HepG2 (cell line): ENCODE data around the gene ST6GALNAC6. TPM values are rescaled to one million over a fixed set of nuclear protein-coding genes. Genes with fewer than 3 reads are reported as not detected.

Experiments used
- KLF12 ChIP-seq: sonication (generic); formaldehyde crosslinking; IDR thresholded peaks from 2 replicates; pipeline ENCODE4 v1.4.0; 2020; ENCODE audit warnings: missing genetic modification reagents, borderline replicate concordance
- NRL ChIP-seq: sonication (generic); formaldehyde crosslinking; IDR thresholded peaks from 2 replicates; pipeline ENCODE4 v1.5.0; 2020; ENCODE audit warnings: missing genetic modification reagents, mild to moderate bottlenecking, moderate library complexity, borderline replicate concordance
- REPIN1 ChIP-seq: sonication (generic); formaldehyde crosslinking; IDR thresholded peaks from 2 replicates; pipeline ENCODE4 v1.8.0; 2022; ENCODE audit warnings: missing genetic modification reagents, low read depth, mild to moderate bottlenecking, borderline replicate concordance
- SALL1 ChIP-seq: sonication (generic); formaldehyde crosslinking; IDR thresholded peaks from 2 replicates; pipeline ENCODE4 v1.8.0; 2022; ENCODE audit warnings: mild to moderate bottlenecking, missing genetic modification reagents
- SAP130 ChIP-seq: IDR thresholded peaks from 2 replicates; pipeline ENCODE4 v1.6.1; 2016; ENCODE audit warnings: low read depth
- SIX1 ChIP-seq: sonication (generic); formaldehyde crosslinking; IDR thresholded peaks from 2 replicates; pipeline ENCODE4 v1.4.0; 2020; ENCODE audit warnings: missing genetic modification reagents, borderline replicate concordance
- TARDBP ChIP-seq: sonication (generic); formaldehyde crosslinking; IDR thresholded peaks from 2 replicates; pipeline ENCODE4 v1.8.0; 2022; ENCODE audit warnings: mild to moderate bottlenecking, missing genetic modification reagents
- ZFP36L1 ChIP-seq: sonication (generic); formaldehyde crosslinking; IDR thresholded peaks from 2 replicates; pipeline ENCODE4 v1.8.0; 2022; ENCODE audit warnings: mild to moderate bottlenecking, missing genetic modification reagents, moderate library complexity
- ZFP82 ChIP-seq: sonication (generic); formaldehyde crosslinking; IDR thresholded peaks from 2 replicates; pipeline ENCODE4 v1.5.1; 2020; ENCODE audit warnings: mild to moderate bottlenecking, missing genetic modification reagents, borderline replicate concordance
- ZNF143 ChIP-seq: sonication (generic); formaldehyde crosslinking; IDR thresholded peaks from 2 replicates; pipeline ENCODE4 v1.4.0; 2020; ENCODE audit warnings: missing genetic modification reagents
- ZNF563 ChIP-seq: sonication (generic); formaldehyde crosslinking; IDR thresholded peaks from 2 replicates; pipeline ENCODE4 v1.8.0; 2022; ENCODE audit warnings: mild to moderate bottlenecking, moderate library complexity, missing genetic modification reagents
- polyA plus RNA-seq, 8 experiments: library from polyadenylated mRNA; depleted of rRNA in 3 of 8; stranded (reverse) in 7 of 8; unstranded in 1 of 8; fragments of >200 nt; fragmentation: Illumina TruSeq in 4 of 8; extraction: Trizol in 4 of 8; gene quantifications; 2 replicates each; pipeline versions ENCODE4 v1.2.1 to v1.2.3, GENCODE V29; 2011 to 2016; ENCODE audit warnings: low read depth in 4 of 8, missing spikeins in 1 of 8, mixed read lengths in 1 of 8; ENCODE audit not compliant: insufficient read depth in 1 of 8
- total RNA-seq, 5 experiments: library from RNA; depleted of rRNA; stranded (reverse); fragments of >200 nt; fragmentation: Illumina TruSeq; extraction: Trizol; gene quantifications; 2 replicates each; pipeline ENCODE4 v1.2.3, GENCODE V29; 2016; ENCODE audit warnings: low read depth in 1 of 5
- TF ChIP-seq, protein P1 (sequence below): sonication (generic); formaldehyde crosslinking; IDR thresholded peaks from 2 replicates; pipeline ENCODE4 v1.4.0; 2020; ENCODE audit warnings: mild to moderate bottlenecking, missing genetic modification reagents
- TF ChIP-seq, protein P2 (sequence below): sonication (generic); formaldehyde crosslinking; IDR thresholded peaks from 2 replicates; pipeline ENCODE4 v1.4.0; 2020; ENCODE audit warnings: missing genetic modification reagents
- TF ChIP-seq, protein P3 (sequence below): sonication (generic); formaldehyde crosslinking; IDR thresholded peaks from 2 replicates; pipeline ENCODE4 v1.9.0; 2022; ENCODE audit warnings: low read depth, missing genetic modification reagents
- TF ChIP-seq, protein P4 (sequence below): IDR thresholded peaks from 2 replicates; pipeline ENCODE4 v1.6.1; 2016; ENCODE audit warnings: missing compliant biosample characterization, missing genetic modification reagents, borderline replicate concordance
- TF ChIP-seq, protein P5 (sequence below): sonication (generic); formaldehyde crosslinking; IDR thresholded peaks from 2 replicates; pipeline ENCODE4 v1.5.0; 2020; ENCODE audit warnings: mild to moderate bottlenecking, missing genetic modification reagents
- TF ChIP-seq, protein P6 (sequence below): IDR thresholded peaks from 2 replicates; pipeline ENCODE4 v1.6.1; 2016; ENCODE audit warnings: missing genetic modification reagents, missing compliant biosample characterization

Gene ST6GALNAC6
- total and polyA plus RNA-seq, 2 of the 13 experiments (the other 11 are each of a cell fraction or from before 2014, with no cell fraction given): 18.5 to 65.4 TPM

DNA sequence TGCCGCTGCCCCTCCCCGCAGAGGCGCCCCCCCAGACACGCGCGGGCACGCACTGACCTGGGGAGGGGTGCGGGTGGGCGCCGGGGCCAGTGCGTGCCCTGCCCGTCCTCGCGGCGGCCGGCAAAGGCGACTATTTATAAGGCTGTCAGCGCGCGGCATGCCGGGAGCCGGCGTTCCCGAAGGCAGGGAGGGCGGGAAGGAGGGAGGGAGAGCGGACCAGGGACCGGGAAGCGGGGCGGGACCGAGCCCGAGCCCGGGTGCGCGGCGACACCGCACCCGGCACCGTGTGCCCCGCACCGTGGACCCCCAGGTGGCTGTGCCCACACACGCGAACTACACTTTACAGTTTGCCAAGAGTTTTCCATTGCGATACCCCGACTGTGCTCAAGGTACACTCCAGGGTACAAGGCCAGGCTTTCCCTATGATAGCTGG, 21.8 kb downstream of the ST6GALNAC6 start, which contains the start of gene AK1 (continued):
- no peak for TF ChIP-seq ZFP82
- TF ChIP-seq, protein P1, sequence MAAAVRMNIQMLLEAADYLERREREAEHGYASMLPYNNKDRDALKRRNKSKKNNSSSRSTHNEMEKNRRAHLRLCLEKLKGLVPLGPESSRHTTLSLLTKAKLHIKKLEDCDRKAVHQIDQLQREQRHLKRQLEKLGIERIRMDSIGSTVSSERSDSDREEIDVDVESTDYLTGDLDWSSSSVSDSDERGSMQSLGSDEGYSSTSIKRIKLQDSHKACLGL (CRISPR knock-in tag): peak; percentile 39; the same call in 1 of the 2 replicates
- TF ChIP-seq NRL (CRISPR knock-in tag): 0 out of 2 replicates have a peak, but pooled peaks have one; percentile 49
- no peak for TF ChIP-seq KLF12
- TF ChIP-seq, protein P2, sequence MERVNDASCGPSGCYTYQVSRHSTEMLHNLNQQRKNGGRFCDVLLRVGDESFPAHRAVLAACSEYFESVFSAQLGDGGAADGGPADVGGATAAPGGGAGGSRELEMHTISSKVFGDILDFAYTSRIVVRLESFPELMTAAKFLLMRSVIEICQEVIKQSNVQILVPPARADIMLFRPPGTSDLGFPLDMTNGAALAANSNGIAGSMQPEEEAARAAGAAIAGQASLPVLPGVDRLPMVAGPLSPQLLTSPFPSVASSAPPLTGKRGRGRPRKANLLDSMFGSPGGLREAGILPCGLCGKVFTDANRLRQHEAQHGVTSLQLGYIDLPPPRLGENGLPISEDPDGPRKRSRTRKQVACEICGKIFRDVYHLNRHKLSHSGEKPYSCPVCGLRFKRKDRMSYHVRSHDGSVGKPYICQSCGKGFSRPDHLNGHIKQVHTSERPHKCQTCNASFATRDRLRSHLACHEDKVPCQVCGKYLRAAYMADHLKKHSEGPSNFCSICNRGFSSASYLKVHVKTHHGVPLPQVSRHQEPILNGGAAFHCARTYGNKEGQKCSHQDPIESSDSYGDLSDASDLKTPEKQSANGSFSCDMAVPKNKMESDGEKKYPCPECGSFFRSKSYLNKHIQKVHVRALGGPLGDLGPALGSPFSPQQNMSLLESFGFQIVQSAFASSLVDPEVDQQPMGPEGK (CRISPR knock-in tag): peak; percentile 61
- 0 out of 2 replicates have a peak, but pooled peaks have one; percentile 53 for TF ChIP-seq ZFP36L1
- peak; percentile 57 for TF ChIP-seq SALL1 (CRISPR knock-in tag)
- TF ChIP-seq, protein P3, sequence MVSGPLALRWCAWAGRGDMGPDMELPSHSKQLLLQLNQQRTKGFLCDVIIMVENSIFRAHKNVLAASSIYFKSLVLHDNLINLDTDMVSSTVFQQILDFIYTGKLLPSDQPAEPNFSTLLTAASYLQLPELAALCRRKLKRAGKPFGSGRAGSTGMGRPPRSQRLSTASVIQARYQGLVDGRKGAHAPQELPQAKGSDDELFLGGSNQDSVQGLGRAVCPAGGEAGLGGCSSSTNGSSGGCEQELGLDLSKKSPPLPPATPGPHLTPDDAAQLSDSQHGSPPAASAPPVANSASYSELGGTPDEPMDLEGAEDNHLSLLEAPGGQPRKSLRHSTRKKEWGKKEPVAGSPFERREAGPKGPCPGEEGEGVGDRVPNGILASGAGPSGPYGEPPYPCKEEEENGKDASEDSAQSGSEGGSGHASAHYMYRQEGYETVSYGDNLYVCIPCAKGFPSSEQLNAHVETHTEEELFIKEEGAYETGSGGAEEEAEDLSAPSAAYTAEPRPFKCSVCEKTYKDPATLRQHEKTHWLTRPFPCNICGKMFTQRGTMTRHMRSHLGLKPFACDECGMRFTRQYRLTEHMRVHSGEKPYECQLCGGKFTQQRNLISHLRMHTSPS: peak; percentile 44; the same call in 1 of the 2 replicates
- TF ChIP-seq ZNF563 (CRISPR knock-in tag): 0 out of 2 replicates have a peak, but pooled peaks have one; percentile 23
- TF ChIP-seq SIX1 (CRISPR knock-in tag): no peak
- TF ChIP-seq ZNF143 (CRISPR knock-in tag): peak; percentile 89
- peak; percentile 86 for TF ChIP-seq SAP130 (CRISPR knock-in tag)
- 0 out of 2 replicates have a peak, but pooled peaks have one; percentile 41 for TF ChIP-seq REPIN1 (CRISPR knock-in tag)
- TF ChIP-seq, protein P4, sequence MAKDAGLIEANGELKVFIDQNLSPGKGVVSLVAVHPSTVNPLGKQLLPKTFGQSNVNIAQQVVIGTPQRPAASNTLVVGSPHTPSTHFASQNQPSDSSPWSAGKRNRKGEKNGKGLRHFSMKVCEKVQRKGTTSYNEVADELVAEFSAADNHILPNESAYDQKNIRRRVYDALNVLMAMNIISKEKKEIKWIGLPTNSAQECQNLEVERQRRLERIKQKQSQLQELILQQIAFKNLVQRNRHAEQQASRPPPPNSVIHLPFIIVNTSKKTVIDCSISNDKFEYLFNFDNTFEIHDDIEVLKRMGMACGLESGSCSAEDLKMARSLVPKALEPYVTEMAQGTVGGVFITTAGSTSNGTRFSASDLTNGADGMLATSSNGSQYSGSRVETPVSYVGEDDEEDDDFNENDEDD (CRISPR knock-in tag): peak; percentile 80; the same call in 1 of the 2 replicates
- TF ChIP-seq, protein P5, sequence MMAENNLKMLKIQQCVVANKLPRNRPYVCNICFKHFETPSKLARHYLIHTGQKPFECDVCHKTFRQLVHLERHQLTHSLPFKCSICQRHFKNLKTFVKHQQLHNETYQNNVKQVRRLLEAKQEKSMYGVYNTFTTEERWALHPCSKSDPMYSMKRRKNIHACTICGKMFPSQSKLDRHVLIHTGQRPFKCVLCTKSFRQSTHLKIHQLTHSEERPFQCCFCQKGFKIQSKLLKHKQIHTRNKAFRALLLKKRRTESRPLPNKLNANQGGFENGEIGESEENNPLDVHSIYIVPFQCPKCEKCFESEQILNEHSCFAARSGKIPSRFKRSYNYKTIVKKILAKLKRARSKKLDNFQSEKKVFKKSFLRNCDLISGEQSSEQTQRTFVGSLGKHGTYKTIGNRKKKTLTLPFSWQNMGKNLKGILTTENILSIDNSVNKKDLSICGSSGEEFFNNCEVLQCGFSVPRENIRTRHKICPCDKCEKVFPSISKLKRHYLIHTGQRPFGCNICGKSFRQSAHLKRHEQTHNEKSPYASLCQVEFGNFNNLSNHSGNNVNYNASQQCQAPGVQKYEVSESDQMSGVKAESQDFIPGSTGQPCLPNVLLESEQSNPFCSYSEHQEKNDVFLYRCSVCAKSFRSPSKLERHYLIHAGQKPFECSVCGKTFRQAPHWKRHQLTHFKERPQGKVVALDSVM (CRISPR knock-in tag): peak; percentile 17; the same call in 1 of the 2 replicates
- TF ChIP-seq, protein P6, sequence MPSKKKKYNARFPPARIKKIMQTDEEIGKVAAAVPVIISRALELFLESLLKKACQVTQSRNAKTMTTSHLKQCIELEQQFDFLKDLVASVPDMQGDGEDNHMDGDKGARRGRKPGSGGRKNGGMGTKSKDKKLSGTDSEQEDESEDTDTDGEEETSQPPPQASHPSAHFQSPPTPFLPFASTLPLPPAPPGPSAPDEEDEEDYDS (CRISPR knock-in tag): peak; percentile 92
- peak; percentile 63; the same call in 1 of the 2 replicates for TF ChIP-seq TARDBP (CRISPR knock-in tag)
